Measurements from ENCODE around the gene IL16.
"Not testable (repeated sequence)": the region's sequence is repeated elsewhere in the genome, so short reads cannot be mapped to it uniquely, and the experiment has no call there.

IL16 gene

DNA sequence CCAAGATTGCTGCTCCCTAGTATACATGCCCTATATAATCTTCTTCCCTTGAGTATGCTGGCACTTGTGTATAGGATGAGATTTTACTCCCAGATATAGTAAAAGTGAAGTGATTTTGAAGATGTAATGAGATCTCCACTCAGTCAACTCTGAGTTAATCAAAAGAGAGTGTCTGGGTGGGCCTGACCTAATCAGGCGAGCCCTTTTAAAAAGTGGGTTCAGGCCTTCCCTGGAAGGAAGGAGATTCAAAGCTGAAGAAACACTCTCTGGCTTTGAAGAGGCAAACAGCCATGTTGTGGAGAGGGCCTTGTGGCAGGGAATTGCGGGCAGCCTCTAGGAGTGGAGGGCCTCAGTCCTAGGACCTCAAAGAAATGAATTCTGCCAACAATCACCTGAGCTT is 132.8 kb downstream of the IL16 start:
- Mint-ChIP-seq H3K27me3 (no peaks in the 10 kb centered on the region), H3K4me1 (peaks cover 52% of the 10 kb centered on the region), H3K9me3 (no peaks in the 10 kb centered on the region), H3K27ac (no peak overlapping the region), H3K4me3 (no peak overlapping the region), H3K36me3 (no peaks in the 10 kb centered on the region)

GRCh38 chr15:81330366-81331090 is 133.8 kb downstream of the IL16 start:
- Mint-ChIP-seq H3K27me3 (no peaks in the 10 kb centered on the region), H3K9me3 (no peaks in the 10 kb centered on the region), H3K4me1 (peaks cover 43% of the 10 kb centered on the region), H3K36me3 (no peaks in the 10 kb centered on the region), H3K4me3 (peak overlapping the region; percentile 66), H3K27ac (no peak overlapping the region)

DNA sequence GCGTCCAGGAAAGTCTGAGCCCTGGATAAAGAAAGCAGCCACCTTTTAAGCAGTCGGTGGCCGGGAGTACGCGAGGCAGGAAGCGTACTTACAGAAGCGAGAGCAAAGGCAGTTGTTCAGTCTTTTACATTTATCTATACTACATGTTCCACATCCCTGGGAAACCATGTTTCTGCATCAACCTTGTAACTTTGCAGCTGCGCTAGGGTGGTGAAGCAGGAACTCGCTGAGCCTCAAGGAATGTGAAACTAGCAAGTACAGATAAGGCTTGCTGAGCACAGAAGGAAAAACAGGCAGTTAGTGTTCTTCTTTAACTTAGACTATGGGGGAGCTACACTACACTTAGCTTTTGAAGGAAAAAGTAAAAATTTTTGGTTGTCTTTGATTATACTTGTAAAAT is 134.5 kb downstream of the IL16 start:
- H3K27ac Mint-ChIP-seq, H3K27me3 Mint-ChIP-seq, H3K36me3 Mint-ChIP-seq, H3K9me3 Mint-ChIP-seq: not testable (repeated sequence)
- H3K4me1 Mint-ChIP-seq = peaks cover 42% of the 10 kb centered on the region
- peak overlapping the region; percentile 66 for H3K4me3 Mint-ChIP-seq

- Mint-ChIP-seq H3K4me1 (peaks cover 42% of the 10 kb centered on the region), H3K36me3 (no peaks in the 10 kb centered on the region), H3K27ac (no peak overlapping the region), H3K9me3 (no peaks in the 10 kb centered on the region), H3K27me3 (no peaks in the 10 kb centered on the region), H3K4me3 (peak overlapping the region; percentile 66)
Observed at GRCh38 chr15:81331600-81331999, 134.9 kb downstream of the IL16 start.

DNA sequence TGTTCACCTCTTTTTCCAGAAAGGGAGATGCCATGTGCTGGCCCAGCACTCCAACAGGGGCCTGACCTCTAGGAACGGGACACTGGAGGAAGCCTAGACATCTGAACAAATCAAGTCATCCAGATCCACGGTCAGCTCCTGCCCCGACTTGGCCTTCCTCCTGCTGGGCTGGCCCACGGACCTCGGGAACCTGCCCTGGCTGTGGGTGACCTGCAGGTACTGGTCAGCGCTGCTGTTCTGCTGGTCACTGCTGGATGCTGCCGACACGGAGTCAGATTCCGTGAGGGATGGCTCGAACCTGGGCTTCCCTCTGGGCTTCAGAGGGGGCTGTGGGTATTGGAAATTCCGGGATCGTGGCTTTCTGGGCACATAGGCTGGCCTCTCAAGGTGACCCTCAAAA is 135.6 kb downstream of the IL16 start:
- Mint-ChIP-seq H3K27me3 (no peaks in the 10 kb centered on the region), H3K9me3 (no peaks in the 10 kb centered on the region), H3K4me1 (peaks cover 37% of the 10 kb centered on the region), H3K36me3 (no peaks in the 10 kb centered on the region), H3K4me3 (no peak overlapping the region), H3K27ac (no peak overlapping the region)

- H3K27me3 Mint-ChIP-seq = no peaks in the 10 kb centered on the region
- H3K27ac Mint-ChIP-seq = no peak overlapping the region
- no peaks in the 10 kb centered on the region for H3K36me3 Mint-ChIP-seq
- H3K4me3 Mint-ChIP-seq = no peak overlapping the region
- no peaks in the 10 kb centered on the region for H3K9me3 Mint-ChIP-seq
- peaks cover 33% of the 10 kb centered on the region for H3K4me1 Mint-ChIP-seq
Observed at GRCh38 chr15:81333363-81333762, 136.7 kb downstream of the IL16 start.

DNA sequence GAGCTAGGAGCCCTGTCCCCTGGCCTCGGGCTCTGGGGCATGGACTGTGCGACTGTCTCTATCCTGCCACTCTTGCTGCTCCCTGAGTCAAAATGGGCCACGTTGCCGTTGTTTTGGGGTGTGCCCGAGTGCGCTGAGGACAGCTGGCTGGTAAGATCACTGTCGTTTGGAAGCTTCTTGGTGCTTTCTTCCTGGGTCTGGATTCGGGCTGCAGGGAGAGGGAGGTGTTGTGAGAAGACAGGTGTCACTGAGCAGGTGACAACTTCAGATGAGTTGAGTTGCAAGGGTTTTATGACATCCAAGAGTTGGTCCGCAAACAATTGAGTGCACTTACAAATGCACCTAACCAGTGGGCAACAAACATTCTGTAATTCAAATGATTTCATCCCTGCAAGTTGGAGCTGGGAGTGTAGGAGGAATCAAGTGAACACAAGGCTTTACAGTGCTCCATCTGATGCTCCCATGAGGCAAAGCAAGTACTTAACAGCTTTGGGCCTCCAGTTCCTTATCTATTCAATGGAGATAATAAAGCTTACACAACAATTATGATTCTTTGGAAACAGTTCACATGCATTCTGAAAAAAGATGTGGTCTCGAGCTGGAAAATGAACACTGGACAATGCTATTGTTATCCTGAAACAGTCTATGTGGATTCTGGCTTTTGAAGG is 138.2 kb downstream of the IL16 start:
- H3K27ac Mint-ChIP-seq = no peak overlapping the region

GRCh38 chr15:81335631-81336030 is 139.0 kb downstream of the IL16 start:
- H3K36me3 Mint-ChIP-seq = no peaks in the 10 kb centered on the region
- H3K4me3 Mint-ChIP-seq = no peak overlapping the region
- no peaks in the 10 kb centered on the region for H3K27me3 Mint-ChIP-seq
- H3K9me3 Mint-ChIP-seq = no peaks in the 10 kb centered on the region
- H3K27ac Mint-ChIP-seq = no peak overlapping the region
- H3K4me1 Mint-ChIP-seq = peaks cover 25% of the 10 kb centered on the region

More for the DNA sequence above, 138.2 kb downstream of the IL16 start:
- Mint-ChIP-seq H3K4me3 (no peak overlapping the region), H3K9me3 (no peaks in the 10 kb centered on the region), H3K4me1 (peaks cover 30% of the 10 kb centered on the region), H3K27me3 (no peaks in the 10 kb centered on the region), H3K36me3 (no peaks in the 10 kb centered on the region)

- H3K27me3 Mint-ChIP-seq = no peaks in the 10 kb centered on the region
- H3K4me3 Mint-ChIP-seq = no peak overlapping the region
- no peaks in the 10 kb centered on the region for H3K9me3 Mint-ChIP-seq
- H3K36me3 Mint-ChIP-seq = no peaks in the 10 kb centered on the region
- no peak overlapping the region for H3K27ac Mint-ChIP-seq
- H3K4me1 Mint-ChIP-seq = peaks cover 16% of the 10 kb centered on the region
Observed at GRCh38 chr15:81336568-81336967, 139.9 kb downstream of the IL16 start.

GRCh38 chr15:81337241-81337640 is 140.6 kb downstream of the IL16 start:
- Mint-ChIP-seq H3K36me3 (no peaks in the 10 kb centered on the region), H3K27ac (no peak overlapping the region), H3K4me3 (no peak overlapping the region), H3K9me3 (no peaks in the 10 kb centered on the region), H3K27me3 (no peaks in the 10 kb centered on the region), H3K4me1 (peaks cover 11% of the 10 kb centered on the region)

- Mint-ChIP-seq H3K36me3 (no peaks in the 10 kb centered on the region), H3K4me1 (peaks cover 11% of the 10 kb centered on the region), H3K27me3 (no peaks in the 10 kb centered on the region), H3K9me3 (no peaks in the 10 kb centered on the region), H3K27ac (no peak overlapping the region), H3K4me3 (no peak overlapping the region)
Observed at GRCh38 chr15:81337713-81338157, 141.1 kb downstream of the IL16 start.

GRCh38 chr15:81338170-81339007 is 141.7 kb downstream of the IL16 start:
- H3K4me1 Mint-ChIP-seq = peaks cover 5% of the 10 kb centered on the region
- no peaks in the 10 kb centered on the region for H3K36me3 Mint-ChIP-seq
- no peak overlapping the region for H3K27ac Mint-ChIP-seq
- no peaks in the 10 kb centered on the region for H3K9me3 Mint-ChIP-seq
- H3K4me3 Mint-ChIP-seq = no peak overlapping the region
- H3K27me3 Mint-ChIP-seq = no peaks in the 10 kb centered on the region

- Mint-ChIP-seq H3K27me3 (no peaks in the 10 kb centered on the region), H3K27ac (no peak overlapping the region), H3K4me1 (peaks cover 5% of the 10 kb centered on the region), H3K9me3 (no peaks in the 10 kb centered on the region), H3K36me3 (no peaks in the 10 kb centered on the region), H3K4me3 (no peak overlapping the region)
Observed at GRCh38 chr15:81339321-81339720, 142.6 kb downstream of the IL16 start.

DNA sequence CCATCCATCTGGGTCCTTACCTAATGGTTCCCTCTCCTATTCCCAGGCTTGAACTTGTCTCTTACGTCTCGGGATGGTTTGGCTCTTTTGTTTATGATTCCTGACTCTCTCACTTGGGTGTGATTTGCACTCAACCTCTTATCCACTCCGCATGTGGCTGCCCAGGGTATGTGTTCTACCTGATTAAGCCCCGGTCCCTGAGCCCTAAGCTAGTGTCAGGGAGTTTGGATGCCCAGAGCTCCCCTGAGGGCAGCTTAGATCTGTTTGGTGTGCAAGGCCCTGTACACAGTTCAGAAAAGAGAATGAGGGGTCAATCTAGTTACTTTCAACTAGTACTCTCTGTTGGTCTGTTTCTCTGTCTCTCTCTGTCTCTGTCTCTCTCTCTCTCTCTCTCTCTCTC is 143.2 kb downstream of the IL16 start:
- H3K4me1 Mint-ChIP-seq = peaks cover 5% of the 10 kb centered on the region
- H3K4me3 Mint-ChIP-seq = no peak overlapping the region
- H3K36me3 Mint-ChIP-seq = peaks cover 2% of the 10 kb centered on the region
- H3K9me3 Mint-ChIP-seq = no peaks in the 10 kb centered on the region
- H3K27ac Mint-ChIP-seq = no peak overlapping the region
- H3K27me3 Mint-ChIP-seq = no peaks in the 10 kb centered on the region

DNA sequence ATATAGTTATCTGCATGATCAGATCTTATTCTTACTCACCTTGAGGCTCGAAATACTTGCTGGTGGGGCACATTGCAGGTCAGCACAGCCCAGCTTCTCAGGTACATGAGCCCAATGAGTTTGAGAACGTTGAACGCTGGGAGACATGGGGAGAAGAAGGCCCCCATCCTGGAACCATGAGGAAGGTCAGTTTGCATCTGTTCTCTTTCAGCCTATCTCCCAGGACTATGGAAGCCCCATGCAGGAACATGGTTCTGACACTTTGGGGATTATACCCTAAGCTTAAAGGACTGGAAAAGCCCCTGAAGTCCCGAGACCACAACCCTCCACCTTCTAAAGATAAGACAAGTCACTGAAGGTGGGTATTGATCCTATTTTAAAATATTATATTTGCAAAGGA is 144.7 kb downstream of the IL16 start:
- no peaks in the 10 kb centered on the region for H3K27me3 Mint-ChIP-seq

DNA sequence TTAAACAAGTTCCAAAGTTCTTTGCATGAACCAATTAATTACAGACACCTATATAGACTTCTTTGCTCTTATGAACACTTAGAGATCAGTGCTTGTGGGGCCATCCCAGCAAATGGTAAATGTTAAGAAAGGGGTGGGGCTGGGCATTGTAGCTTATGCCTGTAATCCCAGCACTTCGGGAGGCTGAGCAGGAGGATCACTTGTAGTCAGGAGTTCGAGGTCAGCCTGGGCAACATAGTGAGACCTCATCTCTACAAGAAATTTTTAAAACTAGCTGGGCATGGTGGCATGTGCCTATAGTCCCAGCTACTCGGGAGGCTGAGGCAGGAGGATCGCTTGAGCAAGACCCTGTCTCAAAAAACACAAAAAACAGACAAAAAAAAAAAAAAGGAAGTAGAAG is 146.7 kb downstream of the IL16 start:
- Mint-ChIP-seq H3K9me3 (no peaks in the 10 kb centered on the region), H3K4me1 (peaks cover 6% of the 10 kb centered on the region), H3K4me3 (no peak overlapping the region), H3K27ac (no peak overlapping the region), H3K27me3 (no peaks in the 10 kb centered on the region), H3K36me3 (peaks cover 3% of the 10 kb centered on the region)

More for the DNA sequence above, 144.7 kb downstream of the IL16 start:
- Mint-ChIP-seq H3K27ac (no peak overlapping the region), H3K9me3 (no peaks in the 10 kb centered on the region), H3K4me3 (no peak overlapping the region), H3K4me1 (peaks cover 5% of the 10 kb centered on the region), H3K36me3 (peaks cover 3% of the 10 kb centered on the region)

All from activated naive CD4-positive, alpha-beta T cell treated with anti-CD3 and anti-CD28 coated beads, Interleukin-2, amount 50 U/mL, for 24 hours (primary cell).